ENCODE data around the gene ANKRD10. TPM values are rescaled to one million over a fixed set of nuclear protein-coding genes. Genes with fewer than 3 reads are reported as not detected.

Gene ANKRD10
- total RNA-seq, 4 donors from 2014 or later = 89.6 to 120 (median 110) TPM

GRCh38 chr13:110936519-110936918 lies 21.6 kb upstream of the ANKRD10 start:
- H3K9me3 ChIP-seq = peaks cover 0 to 16% (median 13%) of the 10 kb centered on the region in 4 donors
- no peak overlapping the region for H3K27ac ChIP-seq (replicated peaks in 1 of 4)
- H3K4me1 ChIP-seq = no peaks in the 10 kb centered on the region
- 98% methylated on average over 23 of the region's 23 CpGs for WGBS
- DNase-seq (ENCODE audit: extremely low spot score) = no peak
- no peak overlapping the region for H3K4me3 ChIP-seq
- peaks cover 0 to 5% (median 0%) of the 10 kb centered on the region in 4 donors for H3K27me3 ChIP-seq
- intact Hi-C loops (cut with DNase I) = no loop called here
- no peaks in the 10 kb centered on the region for H3K36me3 ChIP-seq
- TF ChIP-seq POLR2A (IDR thresholded peaks at IDR 0.05; ENCODE audit: low read depth) (no peak), CTCF (IDR thresholded peaks at IDR 0.05) (no peak), EP300 (IDR thresholded peaks at IDR 0.05) (no peak), POLR2AphosphoS5 (IDR thresholded peaks at IDR 0.05) (no peak)

GRCh38 chr13:110932588-110932987 lies 17.7 kb upstream of the ANKRD10 start:
- no peak for DNase-seq (ENCODE audit: extremely low spot score)
- Histone ChIP-seq H3K9me3 (peaks cover 0 to 17% (median 14%) of the 10 kb centered on the region in 4 donors), H3K27ac (replicated peaks in 1 of 4) (no peak overlapping the region), H3K4me3 (no peak overlapping the region), H3K36me3 (no peaks in the 10 kb centered on the region), H3K4me1 (no peaks in the 10 kb centered on the region), H3K27me3 (peaks cover 0 to 20% (median 3%) of the 10 kb centered on the region in 4 donors)
- 88% methylated on average over 3 of the region's 3 CpGs for WGBS
- intact Hi-C loops (cut with DNase I) = no loop called here
- no peak for TF ChIP-seq POLR2A (IDR thresholded peaks at IDR 0.05; ENCODE audit: low read depth)
- TF ChIP-seq EP300 (IDR thresholded peaks at IDR 0.05) = no peak

GRCh38 chr13:110929104-110929777 lies 14.4 kb upstream of the ANKRD10 start:
- DNase-seq (ENCODE audit: extremely low spot score) = no peak
- WGBS = 92% methylated on average over 2 of the region's 3 CpGs
- Histone ChIP-seq H3K36me3 (no peaks in the 10 kb centered on the region), H3K27ac (replicated peaks in 1 of 4) (no peak overlapping the region), H3K27me3 (peaks cover 0 to 34% (median 3%) of the 10 kb centered on the region in 4 donors), H3K4me1 (no peaks in the 10 kb centered on the region), H3K4me3 (no peak overlapping the region), H3K9me3 (peaks cover 0 to 17% (median 14%) of the 10 kb centered on the region in 4 donors)
- intact Hi-C loops (cut with DNase I) = no loop called here
- TF ChIP-seq EP300 (IDR thresholded peaks at IDR 0.05) = no peak
- TF ChIP-seq POLR2A (IDR thresholded peaks at IDR 0.05; ENCODE audit: low read depth) = no peak
- no peak for TF ChIP-seq POLR2AphosphoS5 (IDR thresholded peaks at IDR 0.05)
- TF ChIP-seq CTCF (IDR thresholded peaks at IDR 0.05) = no peak

DNA sequence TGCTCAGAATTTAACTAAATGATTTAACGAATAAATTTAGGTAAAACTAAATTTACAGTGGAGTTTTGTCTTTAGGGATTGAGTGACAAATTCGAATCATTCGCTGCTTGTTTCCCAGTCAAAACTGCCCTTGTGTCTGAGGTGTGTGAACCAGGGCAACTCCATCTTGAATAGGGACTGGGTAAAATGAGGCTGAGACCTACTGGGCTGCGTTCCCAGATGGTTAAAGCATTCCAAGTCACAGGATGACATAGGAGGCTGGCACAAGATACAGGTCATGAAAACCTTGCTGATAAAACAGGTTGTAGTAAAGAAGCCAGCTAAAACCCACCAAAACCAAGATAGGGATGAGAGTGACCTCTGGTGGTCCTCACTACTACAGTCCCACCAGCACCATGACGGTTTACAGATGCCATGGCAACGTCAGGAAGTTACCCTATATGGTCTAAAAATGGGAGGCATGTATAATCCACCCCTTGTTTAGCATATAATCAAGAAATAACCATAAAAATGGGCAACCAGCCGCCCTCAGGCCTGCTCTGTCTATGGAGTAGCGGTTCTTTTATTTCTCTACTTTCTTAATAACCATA lies 10.2 kb upstream of the ANKRD10 start:
- H3K4me1 ChIP-seq = peaks cover 0 to 9% (median 0%) of the 10 kb centered on the region in 4 donors
- TF ChIP-seq POLR2AphosphoS5 (IDR thresholded peaks at IDR 0.05) (no peak), POLR2A (IDR thresholded peaks at IDR 0.05; ENCODE audit: low read depth) (no peak), CTCF (IDR thresholded peaks at IDR 0.05) (no peak), EP300 (IDR thresholded peaks at IDR 0.05) (no peak)
- H3K9me3 ChIP-seq = peaks cover 0 to 2% (median 0%) of the 10 kb centered on the region in 4 donors
- intact Hi-C loops (cut with DNase I) = no loop called here
- no peak for DNase-seq (ENCODE audit: extremely low spot score)
- H3K27me3 ChIP-seq = peaks cover 0 to 25% (median 3%) of the 10 kb centered on the region in 4 donors
- WGBS = 77% methylated on average over 8 of the region's 8 CpGs
- H3K4me3 ChIP-seq = no peak overlapping the region
- H3K27ac ChIP-seq (replicated peaks in 1 of 4) = no peak overlapping the region
- no peaks in the 10 kb centered on the region for H3K36me3 ChIP-seq

- H3K4me3 ChIP-seq = no peak overlapping the region
- intact Hi-C loops (cut with DNase I) = loop anchor here (5.0 kb wide), 1 partner anchor 128 kb away; no protein-coding TSS in a partner anchor
- no peak overlapping the region for H3K27ac ChIP-seq (replicated peaks in 1 of 4)
Measured at GRCh38 chr13:110924639-110924934, 9.7 kb upstream of the ANKRD10 start.

More at GRCh38 chr13:110924639-110924934, 9.7 kb upstream of the ANKRD10 start:
- Histone ChIP-seq H3K4me1 (peaks cover 0 to 9% (median 0%) of the 10 kb centered on the region in 4 donors), H3K36me3 (no peaks in the 10 kb centered on the region), H3K27me3 (peaks cover 0 to 25% (median 2%) of the 10 kb centered on the region in 4 donors), H3K9me3 (no peaks in the 10 kb centered on the region)
- TF ChIP-seq POLR2AphosphoS5 (IDR thresholded peaks at IDR 0.05) = no peak
- TF ChIP-seq EP300 (IDR thresholded peaks at IDR 0.05) = no peak
- no peak for TF ChIP-seq POLR2A (IDR thresholded peaks at IDR 0.05; ENCODE audit: low read depth)
- TF ChIP-seq CTCF (IDR thresholded peaks at IDR 0.05) = no peak
- DNase-seq (ENCODE audit: extremely low spot score) = no peak
- 87% methylated on average over 4 of the region's 4 CpGs for WGBS
